ENCODE measurements around the gene STK11IP. TPM values are rescaled to one million over a fixed set of nuclear protein-coding genes. Genes with fewer than 3 reads are reported as not detected.

STK11IP gene
- total RNA-seq, 1 donor from 2014 or later: 32.9 TPM

GRCh38 chr2:219578811-219579613 lies 18.6 kb upstream of the STK11IP start:
- Mint-ChIP-seq H3K27me3 (ENCODE audit: low read depth) (peaks cover 5% of the 10 kb centered on the region), H3K36me3 (ENCODE audit: low read depth) (no peaks in the 10 kb centered on the region), H3K4me1 (peaks cover 24% of the 10 kb centered on the region), H3K4me3 (no peak overlapping the region), H3K9me3 (no peaks in the 10 kb centered on the region), H3K27ac (ENCODE audit: unreplicated experiment) (no peak overlapping the region)
- no peak for DNase-seq (ENCODE audit: low read depth, low spot score)
- TF ChIP-seq, protein P1, sequence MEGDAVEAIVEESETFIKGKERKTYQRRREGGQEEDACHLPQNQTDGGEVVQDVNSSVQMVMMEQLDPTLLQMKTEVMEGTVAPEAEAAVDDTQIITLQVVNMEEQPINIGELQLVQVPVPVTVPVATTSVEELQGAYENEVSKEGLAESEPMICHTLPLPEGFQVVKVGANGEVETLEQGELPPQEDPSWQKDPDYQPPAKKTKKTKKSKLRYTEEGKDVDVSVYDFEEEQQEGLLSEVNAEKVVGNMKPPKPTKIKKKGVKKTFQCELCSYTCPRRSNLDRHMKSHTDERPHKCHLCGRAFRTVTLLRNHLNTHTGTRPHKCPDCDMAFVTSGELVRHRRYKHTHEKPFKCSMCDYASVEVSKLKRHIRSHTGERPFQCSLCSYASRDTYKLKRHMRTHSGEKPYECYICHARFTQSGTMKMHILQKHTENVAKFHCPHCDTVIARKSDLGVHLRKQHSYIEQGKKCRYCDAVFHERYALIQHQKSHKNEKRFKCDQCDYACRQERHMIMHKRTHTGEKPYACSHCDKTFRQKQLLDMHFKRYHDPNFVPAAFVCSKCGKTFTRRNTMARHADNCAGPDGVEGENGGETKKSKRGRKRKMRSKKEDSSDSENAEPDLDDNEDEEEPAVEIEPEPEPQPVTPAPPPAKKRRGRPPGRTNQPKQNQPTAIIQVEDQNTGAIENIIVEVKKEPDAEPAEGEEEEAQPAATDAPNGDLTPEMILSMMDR (conservative IDR thresholded peaks at IDR 0.05): no peak

GRCh38 chr2:219581346-219581745 lies 16.3 kb upstream of the STK11IP start:
- H3K27ac Mint-ChIP-seq (ENCODE audit: unreplicated experiment): no peak overlapping the region
- peaks cover 14% of the 10 kb centered on the region for H3K4me1 Mint-ChIP-seq
- H3K36me3 Mint-ChIP-seq (ENCODE audit: low read depth): no peaks in the 10 kb centered on the region
- no peaks in the 10 kb centered on the region for H3K9me3 Mint-ChIP-seq
- TF ChIP-seq, protein P1 (conservative IDR thresholded peaks at IDR 0.05): no peak
- no peak for DNase-seq (ENCODE audit: low read depth, low spot score)
- peaks cover 9% of the 10 kb centered on the region for H3K27me3 Mint-ChIP-seq (ENCODE audit: low read depth)
- H3K4me3 Mint-ChIP-seq: no peak overlapping the region

- no peak for DNase-seq (ENCODE audit: low read depth, low spot score)
- Mint-ChIP-seq H3K27ac (ENCODE audit: unreplicated experiment) (no peak overlapping the region), H3K4me3 (no peak overlapping the region), H3K27me3 (ENCODE audit: low read depth) (peaks cover 11% of the 10 kb centered on the region), H3K36me3 (ENCODE audit: low read depth) (no peaks in the 10 kb centered on the region), H3K4me1 (peaks cover 10% of the 10 kb centered on the region), H3K9me3 (no peaks in the 10 kb centered on the region)
- TF ChIP-seq, protein P1 (conservative IDR thresholded peaks at IDR 0.05): no peak
Measured at GRCh38 chr2:219591091-219591490, 6.6 kb upstream of the STK11IP start.

- Mint-ChIP-seq H3K27ac (ENCODE audit: unreplicated experiment) (no peak overlapping the region), H3K9me3 (no peaks in the 10 kb centered on the region), H3K36me3 (ENCODE audit: low read depth) (no peaks in the 10 kb centered on the region), H3K4me3 (no peak overlapping the region), H3K27me3 (ENCODE audit: low read depth) (peaks cover 9% of the 10 kb centered on the region), H3K4me1 (peaks cover 26% of the 10 kb centered on the region)
- TF ChIP-seq, protein P1 (conservative IDR thresholded peaks at IDR 0.05): no peak
- no peak for DNase-seq (ENCODE audit: low read depth, low spot score)
Measured at GRCh38 chr2:219592736-219593135, 4.9 kb upstream of the STK11IP start.

GRCh38 chr2:219593154-219593553 lies 4.5 kb upstream of the STK11IP start:
- peaks cover 9% of the 10 kb centered on the region for H3K27me3 Mint-ChIP-seq (ENCODE audit: low read depth)
- no peaks in the 10 kb centered on the region for H3K36me3 Mint-ChIP-seq (ENCODE audit: low read depth)
- peaks cover 30% of the 10 kb centered on the region for H3K4me1 Mint-ChIP-seq
- DNase-seq (ENCODE audit: low read depth, low spot score): no peak
- H3K9me3 Mint-ChIP-seq: no peaks in the 10 kb centered on the region
- TF ChIP-seq, protein P1 (conservative IDR thresholded peaks at IDR 0.05): no peak
- H3K27ac Mint-ChIP-seq (ENCODE audit: unreplicated experiment): no peak overlapping the region
- H3K4me3 Mint-ChIP-seq: no peak overlapping the region

All from neural crest cell (in vitro differentiated cells).